Stomach (tissue), 9 donors: ENCODE results near the gene SMPD1. TPM values are rescaled to one million over a fixed set of nuclear protein-coding genes. Genes with fewer than 3 reads are reported as not detected.

Source experiments
- DNase-seq, 2 donors: peaks; one replicate each; pipeline versions ENCODE4 v3.0.0 to v3.0.0-alpha.2; 2013 to 2019
- H3K27ac ChIP-seq, 5 donors: fragments of 200-600 bp in 4 of 5; sonication (generic) in 4 of 5; one replicate each; pipeline ENCODE4 v1.5.1; 2013 to 2019; ENCODE audit warnings: mild to moderate bottlenecking in 1 of 5, moderate library complexity in 1 of 5
- H3K27me3 ChIP-seq, 3 donors: fragments of 200-600 bp; sonication (generic); one replicate each; pipeline ENCODE4 v1.5.1; 2017 to 2019; ENCODE audit warnings: mixed run types in 1 of 3
- H3K36me3 ChIP-seq, 4 donors: fragments of 200-600 bp; sonication (generic); 1 replicate in 3 of 4; 2 replicates in 1 of 4; pipeline ENCODE4 v1.5.1; 2016 to 2019
- H3K4me1 ChIP-seq, 4 donors: fragments of 200-600 bp; sonication (generic); one replicate each; pipeline ENCODE4 v1.5.1; 2016 to 2019
- H3K4me3 ChIP-seq, 4 donors: fragments of 200-600 bp; sonication (generic) in 3 of 4; one replicate each; pipeline ENCODE4 v1.5.1; 2016 to 2019; ENCODE audit warnings: mild to moderate bottlenecking in 1 of 4
- H3K9me3 ChIP-seq, 4 donors: fragments of 200-600 bp; sonication (generic); one replicate each; pipeline ENCODE4 v1.5.1; 2016 to 2019
- CTCF ChIP-seq, 7 experiments: fragments of 450-650 bp in 4 of 7; fragments of 200-600 bp in 3 of 7; sonication (generic) in 3 of 7; IDR thresholded peaks; one replicate each; pipeline ENCODE4 v1.5.1; 2016 to 2019; ENCODE audit warnings: antibody characterized with exemption in 7 of 7, control low read depth in 2 of 7, mild to moderate bottlenecking in 1 of 7
- EP300 ChIP-seq: sonication (generic); formaldehyde crosslinking; IDR thresholded peaks from one replicate; pipeline ENCODE4 v1.6.1; 2017; ENCODE audit warnings: antibody characterized with exemption
- POLR2A ChIP-seq, 4 donors: fragments of 450-650 bp; IDR thresholded peaks; one replicate each; pipeline ENCODE4 v1.6.1; 2016; ENCODE audit warnings: antibody characterized with exemption in 4 of 4, control low read depth in 2 of 4, mild to moderate bottlenecking in 1 of 4, moderate library complexity in 1 of 4
- POLR2AphosphoS5 ChIP-seq, 3 donors: sonication (generic); formaldehyde crosslinking; IDR thresholded peaks; one replicate each; pipeline ENCODE4 v1.6.1; 2016; ENCODE audit warnings: antibody characterized with exemption in 3 of 3
- WGBS, 5 donors: extraction: QIAGEN DNeasy Blood & Tissue Kit in 3 of 5; methylation state at CpG; one replicate each; pipeline versions ENCODE4 v1.1.5 to v1.1.7; 2013 to 2018; 5-methylcytosine and 5-hydroxymethylcytosine counted together
- intact Hi-C: fragments of 100-400 bp; cut with DNase I; formaldehyde crosslinking; loops from one replicate; pipeline ENCODE4 v1.15.1; 2023; ENCODE audit warnings: low total_unique reads
- polyA plus RNA-seq, 3 donors: library from polyadenylated mRNA; stranded (reverse); fragments of 200-250 nt; gene quantifications; one replicate each; pipeline ENCODE4 v1.2.3, GENCODE V29; 2013
- total RNA-seq, 5 donors: library from RNA; depleted of rRNA; stranded (reverse); fragments of >200 nt; gene quantifications; one replicate each; pipeline versions ENCODE4 v1.1.0 to v1.2.3, GENCODE V29; 2014 to 2016
- donor health status: healthy with polysubstance abuse.
- donor health status: Bipolar disorder and iron deficiency.
- donor health status: healthy.

SMPD1 gene
- total and polyA plus RNA-seq, 8 donors = 7.6 to 66.9 (median 18.5) TPM

GRCh38 chr11:6427516-6427915 lies 37.2 kb downstream of the SMPD1 start:
- no peak overlapping the region for H3K27ac ChIP-seq
- H3K4me3 ChIP-seq = no peak overlapping the region
- no peaks in the 10 kb centered on the region for H3K36me3 ChIP-seq
- intact Hi-C loops = no loop called here
- TF ChIP-seq EP300 (no peak), POLR2A (IDR thresholded peaks at IDR 0.05) (no peak), CTCF (IDR thresholded peaks at IDR 0.05) (no peak), POLR2AphosphoS5 (IDR thresholded peaks at IDR 0.05) (no peak)
- H3K4me1 ChIP-seq = no peaks in the 10 kb centered on the region
- H3K9me3 ChIP-seq = no peaks in the 10 kb centered on the region
- DNase-seq = no peak
- no peaks in the 10 kb centered on the region for H3K27me3 ChIP-seq

GRCh38 chr11:6431861-6432260 lies 41.6 kb downstream of the SMPD1 start:
- intact Hi-C loops = no loop called here
- Histone ChIP-seq H3K27me3 (no peaks in the 10 kb centered on the region), H3K4me1 (peaks cover 0 to 6% (median 3%) of the 10 kb centered on the region in 4 donors), H3K9me3 (no peaks in the 10 kb centered on the region), H3K4me3 (no peak overlapping the region), H3K27ac (no peak overlapping the region), H3K36me3 (no peaks in the 10 kb centered on the region)
- WGBS, 5 donors = 79 to 98% (median 93%) methylated on average over 3 of the region's 3 CpGs
- no peak for DNase-seq
- TF ChIP-seq CTCF (IDR thresholded peaks at IDR 0.05) = no peak
- TF ChIP-seq EP300 = no peak
- no peak for TF ChIP-seq POLR2A (IDR thresholded peaks at IDR 0.05)
- TF ChIP-seq POLR2AphosphoS5 (IDR thresholded peaks at IDR 0.05) = no peak

DNA sequence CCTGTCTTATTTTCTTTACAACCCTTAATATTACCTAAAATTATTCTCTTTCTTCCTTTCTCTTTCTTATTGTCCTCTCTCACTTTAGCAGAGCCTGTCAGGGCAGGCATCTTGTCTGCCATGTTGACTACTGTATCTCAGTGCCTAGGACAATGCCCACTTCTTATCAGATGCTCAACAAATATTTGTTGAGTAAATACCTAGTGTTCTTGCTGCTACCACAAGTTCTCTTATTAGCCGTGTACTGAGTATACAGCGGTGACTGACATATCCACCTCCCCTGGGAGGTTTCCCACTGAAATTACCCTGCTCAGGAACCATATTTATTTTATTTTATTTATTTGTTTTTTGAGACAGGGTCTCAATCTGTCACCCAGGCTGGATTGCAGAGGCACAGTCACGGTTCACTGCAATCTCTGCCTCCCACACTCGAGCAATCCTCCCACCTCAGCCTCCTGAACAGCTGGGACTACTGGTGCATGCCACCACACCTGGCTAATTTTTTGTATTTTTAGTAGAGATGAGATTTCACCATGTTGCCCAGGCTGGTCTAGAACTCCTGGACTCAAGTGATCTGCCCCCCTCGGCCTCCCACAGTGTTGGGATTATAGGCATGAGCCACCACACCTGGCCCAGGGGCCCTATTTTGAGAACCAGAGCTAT lies 43.9 kb downstream of the SMPD1 start:
- no peak for DNase-seq
- intact Hi-C loops = no loop called here
- 44 to 64% (median 51%) methylated on average over 5 of the region's 5 CpGs for WGBS, 5 donors

DNA sequence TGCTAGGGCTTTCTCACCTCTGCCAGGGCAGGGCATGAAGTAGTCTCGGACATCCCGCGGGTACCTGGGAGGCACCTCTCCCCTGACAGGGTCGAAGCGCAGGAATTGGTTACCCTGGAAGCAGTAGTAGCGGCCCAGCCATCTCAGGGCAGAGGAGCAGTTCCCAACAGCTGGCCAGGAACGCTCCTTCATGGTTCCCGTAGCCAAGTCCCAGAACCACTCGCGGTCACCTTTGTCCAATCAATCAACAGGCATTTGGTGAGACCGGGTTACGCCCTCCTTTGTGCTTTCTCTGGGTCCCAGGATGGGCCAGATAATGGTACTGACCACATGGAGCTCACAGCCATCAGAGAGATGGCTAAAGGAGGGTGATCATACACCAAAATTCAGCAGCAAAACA lies 47.1 kb downstream of the SMPD1 start:
- WGBS, 5 donors = 92 to 94% (median 93%) methylated on average over 7 to 12 of the region's 12 CpGs
- no peak for TF ChIP-seq CTCF (IDR thresholded peaks at IDR 0.05)
- TF ChIP-seq POLR2A (IDR thresholded peaks at IDR 0.05) = no peak
- no peak for TF ChIP-seq EP300
- no peak for TF ChIP-seq POLR2AphosphoS5 (IDR thresholded peaks at IDR 0.05)
- H3K36me3 ChIP-seq = no peaks in the 10 kb centered on the region
- no peak overlapping the region for H3K4me3 ChIP-seq
- no peak overlapping the region for H3K27ac ChIP-seq
- intact Hi-C loops = no loop called here
- no peaks in the 10 kb centered on the region for H3K27me3 ChIP-seq
- peaks cover 0 to 16% (median 5%) of the 10 kb centered on the region in 4 donors for H3K4me1 ChIP-seq
- no peaks in the 10 kb centered on the region for H3K9me3 ChIP-seq
- DNase-seq = no peak

More for the DNA sequence above, 43.9 kb downstream of the SMPD1 start:
- Histone ChIP-seq H3K4me3 (no peak overlapping the region), H3K4me1 (peaks cover 0 to 13% (median 3%) of the 10 kb centered on the region in 4 donors), H3K36me3 (no peaks in the 10 kb centered on the region), H3K27me3 (no peaks in the 10 kb centered on the region), H3K27ac (no peak overlapping the region), H3K9me3 (no peaks in the 10 kb centered on the region)
- TF ChIP-seq EP300 = no peak
- no peak for TF ChIP-seq POLR2AphosphoS5 (IDR thresholded peaks at IDR 0.05)
- TF ChIP-seq CTCF (IDR thresholded peaks at IDR 0.05) = no peak
- TF ChIP-seq POLR2A (IDR thresholded peaks at IDR 0.05) = no peak
